Naive thymus-derived CD4-positive, alpha-beta T cell (primary cell): ENCODE results near the gene PTH2R. TPM values are rescaled to one million over a fixed set of nuclear protein-coding genes. Genes with fewer than 3 reads are reported as not detected.

Experiments
- ATAC-seq: fragments of 150-1000 bp; cut with Tn5 transposase; 2 replicates; pipeline ENCODE4 v1.10.0; 2021; ENCODE audit warnings: mild to moderate bottlenecking, moderate library complexity
- CTCF ChIA-PET: fragments of 350-600 bp; sonication (Branson Sonifier 250); formaldehyde crosslinking; loops from one replicate; lab custom pipeline; 2021; ENCODE audit warnings: antibody characterized with exemption; lab: Charles Lee
- POLR2A ChIA-PET: fragments of 350-600 bp; sonication (Branson Sonifier 250); formaldehyde crosslinking; loops from one replicate; lab custom pipeline; 2021; ENCODE audit warnings: antibody characterized with exemption, inconsistent platforms; lab: Charles Lee
- DNase-seq, 9 donors: peaks; one replicate each; pipeline versions ENCODE4 v3.0.0 to v3.0.0-alpha.2; 2020 to 2022; ENCODE audit warnings: mixed read lengths in 1 of 9
- H3K27ac ChIP-seq: one replicate; pipeline ENCODE4 v1.7.0; 2013; ENCODE audit warnings: mild to moderate bottlenecking, low read depth, low read length, moderate library complexity
- H3K27me3 ChIP-seq, 2 donors: one replicate each; pipeline ENCODE4 v1.7.0; 2013; ENCODE audit warnings: low read length in 2 of 2, mild to moderate bottlenecking in 2 of 2, moderate library complexity in 2 of 2; ENCODE audit not compliant: control insufficient read depth in 2 of 2, insufficient read depth in 2 of 2
- H3K36me3 ChIP-seq, 3 experiments: 1 replicate in 2 of 3; 2 replicates in 1 of 3; pipeline ENCODE4 v1.7.0; 2013; ENCODE audit warnings: low read length in 3 of 3, mild to moderate bottlenecking in 3 of 3, moderate library complexity in 1 of 3; ENCODE audit not compliant: insufficient read depth in 3 of 3, control insufficient read depth in 2 of 3
- H3K4me1 ChIP-seq, 2 donors: one replicate each; pipeline ENCODE4 v1.7.0; 2013; ENCODE audit warnings: low read length in 2 of 2, mild to moderate bottlenecking in 2 of 2, moderate library complexity in 1 of 2; ENCODE audit not compliant: control insufficient read depth in 2 of 2, insufficient read depth in 2 of 2
- H3K4me3 ChIP-seq: 2 replicates; pipeline ENCODE4 v1.7.0; 2013; ENCODE audit warnings: mild to moderate bottlenecking, low read length
- H3K9me3 ChIP-seq, 3 experiments: 1 replicate in 2 of 3; 2 replicates in 1 of 3; pipeline ENCODE4 v1.7.0; 2013; ENCODE audit warnings: low read length in 3 of 3; ENCODE audit not compliant: control insufficient read depth in 2 of 3
- H3K27ac Mint-ChIP-seq, 9 donors: one replicate each; pipeline ENCODE4 v1.8.0; 2020 to 2022; ENCODE audit warnings: mixed read lengths in 9 of 9, mild to moderate bottlenecking in 8 of 9, moderate library complexity in 5 of 9, inconsistent platforms in 2 of 9
- H3K27me3 Mint-ChIP-seq, 5 donors: one replicate each; pipeline ENCODE4 v1.8.0; 2021 to 2022; ENCODE audit warnings: mixed read lengths in 5 of 5, mild to moderate bottlenecking in 1 of 5
- H3K36me3 Mint-ChIP-seq, 5 donors: one replicate each; pipeline ENCODE4 v1.8.0; 2020 to 2022; ENCODE audit warnings: mixed read lengths in 5 of 5, mild to moderate bottlenecking in 3 of 5, inconsistent platforms in 1 of 5
- H3K4me1 Mint-ChIP-seq, 7 donors: one replicate each; pipeline ENCODE4 v1.8.0; 2020 to 2022; ENCODE audit warnings: mixed read lengths in 7 of 7, mild to moderate bottlenecking in 3 of 7, inconsistent platforms in 1 of 7
- H3K4me3 Mint-ChIP-seq, 10 donors: one replicate each; pipeline ENCODE4 v1.8.0; 2020 to 2022; ENCODE audit warnings: mild to moderate bottlenecking in 10 of 10, mixed read lengths in 10 of 10, moderate library complexity in 6 of 10, inconsistent platforms in 2 of 10
- H3K9me3 Mint-ChIP-seq, 11 donors: one replicate each; pipeline ENCODE4 v1.8.0; 2020 to 2022; ENCODE audit warnings: mixed read lengths in 11 of 11, mild to moderate bottlenecking in 4 of 11, inconsistent platforms in 1 of 11, moderate library complexity in 1 of 11
- intact Hi-C, 2 donors: fragments of 100-400 bp; cut with micrococcal nuclease; formaldehyde crosslinking; loops; one replicate each; pipeline ENCODE4 v1.15.1; 2023
- polyA plus RNA-seq, 2 donors: library from polyadenylated mRNA; unstranded; fragments of 300-500 nt; fragmentation: Illumina TruSeq; gene quantifications; one replicate each; pipeline ENCODE4 v1.2.3, GENCODE V29; 2021
- total RNA-seq, 6 experiments: library from RNA in 5 of 6; stranded (reverse) in 5 of 6; gene quantifications; 1 replicate in 5 of 6; 2 replicates in 1 of 6; pipeline ENCODE4 v1.2.3 and lab custom pipeline; 2021 to 2026

The PTH2R gene, protein sequence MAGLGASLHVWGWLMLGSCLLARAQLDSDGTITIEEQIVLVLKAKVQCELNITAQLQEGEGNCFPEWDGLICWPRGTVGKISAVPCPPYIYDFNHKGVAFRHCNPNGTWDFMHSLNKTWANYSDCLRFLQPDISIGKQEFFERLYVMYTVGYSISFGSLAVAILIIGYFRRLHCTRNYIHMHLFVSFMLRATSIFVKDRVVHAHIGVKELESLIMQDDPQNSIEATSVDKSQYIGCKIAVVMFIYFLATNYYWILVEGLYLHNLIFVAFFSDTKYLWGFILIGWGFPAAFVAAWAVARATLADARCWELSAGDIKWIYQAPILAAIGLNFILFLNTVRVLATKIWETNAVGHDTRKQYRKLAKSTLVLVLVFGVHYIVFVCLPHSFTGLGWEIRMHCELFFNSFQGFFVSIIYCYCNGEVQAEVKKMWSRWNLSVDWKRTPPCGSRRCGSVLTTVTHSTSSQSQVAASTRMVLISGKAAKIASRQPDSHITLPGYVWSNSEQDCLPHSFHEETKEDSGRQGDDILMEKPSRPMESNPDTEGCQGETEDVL
- total RNA-seq (under 1 TPM in 3 of 5 experiments, not detected in 2; 0.19 to 0.44 (median 0.43) TPM), polyA plus RNA-seq (not detected), total RNA-seq (lab: John Stamatoyannopoulos, UW) (not detected)

DNA sequence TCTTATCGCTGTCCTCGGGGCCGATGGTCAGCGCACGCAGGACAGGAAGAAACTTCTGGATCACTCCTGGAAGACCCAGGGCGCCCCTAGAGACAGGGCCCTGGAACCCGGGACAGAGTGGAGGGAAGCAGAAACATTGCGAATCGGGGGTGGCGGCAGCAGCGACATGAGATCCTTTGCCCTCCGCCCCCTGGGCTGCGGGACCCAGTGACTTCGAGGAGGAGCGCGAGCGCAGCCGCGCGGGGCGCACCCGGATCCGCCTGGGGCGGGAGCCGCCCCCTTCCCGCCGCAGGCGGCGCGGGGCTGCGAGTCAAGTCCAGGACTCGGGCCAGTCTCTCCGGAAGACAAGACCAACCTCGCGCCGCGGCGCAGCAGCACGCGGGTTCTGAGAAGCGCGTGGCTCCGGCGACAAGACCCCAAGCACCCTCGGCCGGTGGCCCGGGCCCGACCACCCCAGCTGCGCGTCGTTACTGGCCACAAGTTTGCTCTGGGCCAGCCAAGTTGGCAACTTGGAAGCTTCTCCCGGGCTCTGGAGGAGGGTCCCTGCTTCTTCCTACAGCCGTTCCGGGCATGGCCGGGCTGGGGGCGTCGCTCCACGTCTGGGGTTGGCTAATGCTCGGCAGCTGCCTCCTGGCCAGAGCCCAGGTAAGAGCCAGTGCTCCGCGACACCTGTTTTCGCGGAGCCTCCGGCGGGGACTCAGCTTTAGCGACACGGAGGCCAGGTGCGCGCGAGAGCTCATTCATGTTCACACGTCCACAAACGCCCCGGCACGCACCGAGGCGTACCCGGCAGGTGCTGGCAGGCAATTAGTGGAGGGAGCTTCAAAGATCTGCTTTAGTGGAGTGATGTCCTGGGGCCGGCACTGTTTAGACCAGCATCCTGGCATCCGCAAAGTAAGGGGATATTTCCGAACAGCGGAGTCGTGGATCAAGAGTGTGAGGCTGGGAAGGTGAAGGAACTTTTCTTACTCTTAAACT lies at the start of gene PTH2R:
Gene PTH2R, plus strand, starts transcription at position 319 of the 978 bp plus-strand sequence. Its CDS starts 252 bp downstream, at position 571.
- Histone ChIP-seq H3K36me3 (no peaks in the 10 kb centered on the region), H3K27ac (no peak within 1 kb of the TSS), H3K9me3 (no peaks in the 10 kb centered on the region), H3K4me3 (no peak within 1 kb of the TSS), H3K4me1 (no peaks in the 10 kb centered on the region), H3K27me3 (peaks cover 9% of the 10 kb centered on the region in 2 donors)
- ATAC-seq (no peak), DNase-seq (no peak)
- intact Hi-C loops = no loop called here
- H3K27me3 Mint-ChIP-seq = peaks cover 71 to 86% (median 75%) of the 10 kb centered on the region in 5 donors
- H3K4me3 Mint-ChIP-seq = peak within 1 kb of the TSS in 4 of 10 donors; percentile 21 to 49 (median 39)
- no peak within 1 kb of the TSS for H3K27ac Mint-ChIP-seq
- no peaks in the 10 kb centered on the region for H3K36me3 Mint-ChIP-seq
- ChIA-PET CTCF (no interaction called here), POLR2A (no interaction called here)
- peaks cover 0 to 12% (median 8%) of the 10 kb centered on the region in 7 donors for H3K4me1 Mint-ChIP-seq
- H3K9me3 Mint-ChIP-seq = peaks cover 0 to 1% (median 0%) of the 10 kb centered on the region in 11 donors

DNA sequence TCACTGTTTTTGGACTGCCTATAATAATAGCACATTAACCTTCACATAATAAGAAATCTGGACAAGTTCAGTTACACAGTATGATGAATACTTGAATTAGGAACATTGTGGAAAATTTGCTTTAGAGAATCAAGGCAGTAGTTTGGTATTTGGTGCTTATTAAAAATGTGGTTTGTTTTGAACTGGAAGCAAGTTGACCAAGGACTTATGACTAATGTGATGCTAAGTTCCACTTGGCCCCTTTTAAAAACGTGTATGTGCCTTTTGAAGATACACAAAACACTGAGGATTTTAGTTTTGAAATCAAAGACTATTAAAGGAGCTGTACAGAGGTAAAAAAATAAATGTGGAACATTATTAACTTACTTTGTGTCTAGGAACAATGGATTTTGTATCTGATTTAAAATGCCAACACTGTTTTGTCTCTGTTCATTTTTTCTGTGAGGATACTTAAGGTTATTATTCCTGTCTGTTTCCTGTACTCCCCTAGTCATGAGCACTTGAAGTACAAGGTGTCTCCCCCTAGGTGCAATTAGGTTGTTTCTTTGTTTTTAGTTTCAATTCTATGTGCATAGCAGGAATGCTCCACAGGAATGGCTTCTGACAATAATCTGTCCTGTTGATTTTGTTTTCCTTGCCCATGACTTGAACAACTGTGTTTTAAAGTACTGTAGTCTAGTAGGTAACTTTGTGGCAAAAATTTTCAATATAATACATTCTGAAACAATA lies 49.6 kb upstream of the PTH2R start:
- H3K9me3 ChIP-seq = no peaks in the 10 kb centered on the region
- ATAC-seq (no peak), DNase-seq (no peak)
- no peaks in the 10 kb centered on the region for H3K4me1 ChIP-seq
- peaks cover 7 to 42% (median 29%) of the 10 kb centered on the region in 5 donors for H3K36me3 Mint-ChIP-seq
- POLR2A ChIA-PET = no interaction called here
- H3K27ac Mint-ChIP-seq = peak overlapping the region in 8 of 9 donors; percentile 6 to 79 (median 44)
- intact Hi-C loops = loop anchor here in 1 of 2 donors (10.0 kb wide), 1 partner anchor 182 kb away; no protein-coding TSS in a partner anchor
- peaks cover 0 to 5% (median 0%) of the 10 kb centered on the region in 7 donors for H3K4me1 Mint-ChIP-seq
- CTCF ChIA-PET = no interaction called here
- peaks cover 9 to 31% (median 16%) of the 10 kb centered on the region in 3 experiments for H3K36me3 ChIP-seq
- H3K4me3 Mint-ChIP-seq = no peak overlapping the region
- H3K27me3 Mint-ChIP-seq = no peaks in the 10 kb centered on the region
- no peaks in the 10 kb centered on the region for H3K27me3 ChIP-seq
- H3K4me3 ChIP-seq = no peak overlapping the region
- peak overlapping the region; percentile 0 for H3K27ac ChIP-seq
- H3K9me3 Mint-ChIP-seq = peaks cover 0 to 2% (median 0%) of the 10 kb centered on the region in 11 donors

DNA sequence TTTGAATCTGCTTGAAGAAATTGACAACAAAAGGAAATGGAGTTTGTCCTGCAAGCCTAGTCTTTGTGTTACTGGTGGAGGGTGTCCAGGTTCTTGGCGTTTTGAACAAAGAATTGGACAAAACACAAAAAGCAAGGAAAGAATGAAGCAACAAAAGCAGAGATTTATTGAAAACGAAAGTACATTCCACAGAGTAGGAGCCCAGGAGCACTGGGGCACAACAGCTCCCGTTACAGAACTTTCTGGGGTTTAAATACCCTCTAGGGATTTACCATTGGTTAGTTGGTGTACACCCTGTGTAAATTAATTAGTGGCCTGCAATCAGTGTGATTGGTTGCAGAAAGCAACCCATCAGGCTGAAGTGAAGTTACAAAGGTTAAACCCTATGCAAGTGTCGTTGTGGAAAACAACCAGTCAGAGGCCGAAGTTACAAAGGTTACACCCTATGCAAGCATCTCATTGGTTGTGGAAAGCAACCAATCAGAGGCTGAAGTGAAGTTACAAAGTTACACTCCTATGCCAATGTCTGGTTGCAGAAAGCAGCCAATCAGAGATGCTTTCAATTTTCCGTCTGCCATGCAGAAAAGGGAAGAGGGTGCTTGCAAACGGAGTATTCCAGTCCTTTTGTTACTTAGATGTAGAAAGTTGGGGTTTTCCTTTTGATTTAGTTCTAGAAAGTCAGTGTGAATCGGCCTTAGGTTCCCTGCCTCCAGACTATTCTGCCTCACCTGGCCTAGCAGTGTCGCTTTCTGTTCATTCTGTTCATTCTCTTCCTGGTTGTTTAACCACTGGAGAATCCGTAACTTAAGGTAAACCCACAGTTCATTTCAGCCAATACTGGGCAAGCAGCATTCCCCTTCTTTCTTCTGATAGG lies 47.6 kb upstream of the PTH2R start:
- Histone ChIP-seq H3K27ac (no peak overlapping the region), H3K4me1 (peaks cover 0 to 1% of the 10 kb centered on the region in 2 donors), H3K9me3 (no peaks in the 10 kb centered on the region), H3K36me3 (peaks cover 5 to 13% (median 10%) of the 10 kb centered on the region in 3 experiments), H3K27me3 (no peaks in the 10 kb centered on the region), H3K4me3 (no peak overlapping the region)
- no peaks in the 10 kb centered on the region for H3K27me3 Mint-ChIP-seq
- peaks cover 0 to 8% (median 0%) of the 10 kb centered on the region in 7 donors for H3K4me1 Mint-ChIP-seq
- DNase-seq = no peak
- intact Hi-C loops = loop anchor here in 1 of 2 donors (10.0 kb wide), 1 partner anchor 184 kb away; no protein-coding TSS in a partner anchor
- POLR2A ChIA-PET = no interaction called here
- CTCF ChIA-PET = interaction anchor here (0.6 kb wide), 1 partner anchor 108 kb away, joined by 4 read pairs; no protein-coding TSS in a partner anchor
- ATAC-seq = peak; percentile 46
- H3K36me3 Mint-ChIP-seq = peaks cover 0 to 30% (median 22%) of the 10 kb centered on the region in 5 donors
- peaks cover 0 to 2% (median 0%) of the 10 kb centered on the region in 11 donors for H3K9me3 Mint-ChIP-seq
- H3K4me3 Mint-ChIP-seq = peak overlapping the region in 4 of 10 donors; percentile 16 to 38 (median 28)
- H3K27ac Mint-ChIP-seq = peak overlapping the region in 6 of 9 donors; percentile 17 to 69 (median 46)

DNA sequence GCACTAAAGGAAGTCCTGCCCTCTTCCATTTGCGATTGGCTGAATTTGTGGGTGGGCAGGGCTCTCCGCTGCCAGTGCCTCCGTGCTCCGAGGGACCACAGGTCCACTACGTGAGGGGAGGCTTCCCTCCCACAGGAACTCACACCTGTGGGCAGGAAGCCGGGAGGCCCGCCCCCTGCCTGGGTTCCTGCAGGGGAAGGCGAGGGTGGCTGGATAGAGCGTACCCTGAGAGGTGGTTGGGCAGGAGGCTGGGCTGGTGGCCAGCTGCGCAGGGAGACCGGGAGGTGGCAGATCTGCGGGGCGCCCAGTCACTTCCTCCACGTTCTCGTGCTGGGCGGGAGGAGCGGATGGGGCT lies 47.0 kb upstream of the PTH2R start:
- no peaks in the 10 kb centered on the region for H3K27me3 ChIP-seq
- peaks cover 0 to 8% (median 0%) of the 10 kb centered on the region in 7 donors for H3K4me1 Mint-ChIP-seq
- H3K4me1 ChIP-seq = peaks cover 0 to 4% of the 10 kb centered on the region in 2 donors
- H3K27ac Mint-ChIP-seq = peak overlapping the region in 2 of 9 donors; percentile 39 to 41
- H3K36me3 ChIP-seq = peaks cover 4 to 9% (median 5%) of the 10 kb centered on the region in 3 experiments
- H3K36me3 Mint-ChIP-seq = peaks cover 0 to 27% (median 22%) of the 10 kb centered on the region in 5 donors
- peaks cover 0 to 5% (median 2%) of the 10 kb centered on the region in 11 donors for H3K9me3 Mint-ChIP-seq
- H3K27ac ChIP-seq = no peak overlapping the region
- peak overlapping the region in 2 of 10 donors; percentile 38 to 54 for H3K4me3 Mint-ChIP-seq
- H3K27me3 Mint-ChIP-seq = no peaks in the 10 kb centered on the region
- ChIA-PET CTCF (no interaction called here), POLR2A (no interaction called here)
- DNase-seq (peak in 2 of 9 donors; percentile 3 to 8), ATAC-seq (peak; percentile 83)
- intact Hi-C loops = loop anchor here in 1 of 2 donors (10.0 kb wide), 1 partner anchor 185 kb away; no protein-coding TSS in a partner anchor
- H3K9me3 ChIP-seq = no peaks in the 10 kb centered on the region
- no peak overlapping the region for H3K4me3 ChIP-seq

DNA sequence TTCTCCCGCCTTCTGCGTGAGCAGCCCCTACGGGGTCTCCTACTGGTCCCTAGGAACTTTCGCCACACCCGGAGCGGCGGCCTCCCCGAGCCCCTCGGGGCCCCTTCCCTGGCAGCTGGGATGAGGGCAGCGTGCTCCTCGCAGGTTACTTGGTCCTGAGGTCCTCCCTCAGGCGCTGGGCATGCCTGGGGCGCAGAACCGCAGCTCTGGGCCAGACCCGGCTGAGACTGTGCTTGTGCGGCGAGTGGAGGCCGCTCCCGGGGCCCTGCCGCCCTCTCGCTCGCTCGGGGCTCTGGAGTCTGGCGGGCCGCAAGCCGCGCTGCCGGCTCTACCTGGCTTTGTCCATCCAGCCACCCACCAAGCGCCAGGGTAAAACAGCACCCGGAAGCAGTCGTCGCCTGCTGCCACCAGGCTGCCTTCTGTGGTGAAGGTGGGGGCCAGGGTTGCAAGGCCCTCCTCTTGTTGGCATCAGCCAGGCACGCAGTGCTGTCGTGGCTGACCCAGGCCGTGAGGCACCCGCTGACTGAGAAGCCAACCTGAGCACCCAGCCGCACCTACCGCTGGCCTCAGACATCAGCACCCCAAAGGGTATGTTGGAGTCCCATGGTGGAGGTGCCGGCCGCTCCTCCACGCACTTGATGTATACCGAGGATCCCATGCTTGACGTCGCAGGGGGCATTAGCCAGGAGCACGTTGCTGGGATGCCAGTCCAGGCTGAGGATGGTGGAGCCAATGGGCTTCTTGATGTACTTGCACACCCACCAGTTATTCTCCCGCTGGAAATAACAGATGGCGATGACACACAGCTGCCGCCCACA lies 46.1 kb upstream of the PTH2R start:
- H3K27me3 ChIP-seq = no peaks in the 10 kb centered on the region
- DNase-seq = no peak
- no peak for ATAC-seq
- intact Hi-C loops = no loop called here
- peaks cover 0 to 4% of the 10 kb centered on the region in 2 donors for H3K4me1 ChIP-seq
- ChIA-PET CTCF (no interaction called here), POLR2A (no interaction called here)
- Mint-ChIP-seq H3K27ac (no peak overlapping the region), H3K9me3 (peaks cover 2 to 13% (median 6%) of the 10 kb centered on the region in 11 donors), H3K4me3 (no peak overlapping the region), H3K36me3 (peaks cover 7 to 21% (median 19%) of the 10 kb centered on the region in 5 donors), H3K27me3 (peaks cover 0 to 5% (median 0%) of the 10 kb centered on the region in 5 donors), H3K4me1 (peaks cover 0 to 8% (median 0%) of the 10 kb centered on the region in 7 donors)
- H3K36me3 ChIP-seq = peaks cover 0 to 3% (median 0%) of the 10 kb centered on the region in 3 experiments
- H3K4me3 ChIP-seq = no peak overlapping the region
- no peak overlapping the region for H3K27ac ChIP-seq
- peaks cover 0 to 4% (median 0%) of the 10 kb centered on the region in 3 experiments for H3K9me3 ChIP-seq
